DMS 273 (cell line): ENCODE measurements around the gene YAE1.

Experiments used
- DNase-seq: peaks from one replicate; lab custom pipeline; 2025; ENCODE audit not compliant: unreplicated experiment; lab: John Stamatoyannopoulos, UW

Gene YAE1

DNA sequence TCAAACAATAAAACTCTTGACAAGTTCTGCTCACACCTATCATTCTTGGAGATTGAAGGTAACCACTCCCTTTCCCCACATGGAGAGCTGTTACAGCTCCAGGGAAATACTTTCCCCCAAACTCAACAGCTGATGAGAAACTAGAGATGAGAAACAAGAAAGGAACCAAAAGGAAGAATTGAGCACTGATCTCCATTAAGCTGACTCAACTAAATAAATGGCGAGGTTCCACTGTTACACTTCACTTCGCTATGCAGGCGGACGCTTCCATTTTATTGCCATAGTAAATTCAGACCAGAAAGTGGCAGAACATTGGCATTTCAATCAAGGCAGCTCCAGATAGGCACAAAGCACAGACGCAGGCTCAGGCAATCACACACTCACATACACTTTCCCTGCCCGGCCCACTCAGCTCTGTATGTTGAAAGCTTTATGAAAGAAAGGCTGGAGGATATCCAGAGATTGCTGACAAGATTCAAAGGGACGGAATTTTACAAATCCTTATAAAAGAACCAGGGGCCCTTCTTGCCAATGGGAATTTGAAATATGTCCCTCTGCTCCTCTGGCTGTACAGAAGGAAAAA is 11.5 kb upstream of the YAE1 start:
- no peak for DNase-seq

DNA sequence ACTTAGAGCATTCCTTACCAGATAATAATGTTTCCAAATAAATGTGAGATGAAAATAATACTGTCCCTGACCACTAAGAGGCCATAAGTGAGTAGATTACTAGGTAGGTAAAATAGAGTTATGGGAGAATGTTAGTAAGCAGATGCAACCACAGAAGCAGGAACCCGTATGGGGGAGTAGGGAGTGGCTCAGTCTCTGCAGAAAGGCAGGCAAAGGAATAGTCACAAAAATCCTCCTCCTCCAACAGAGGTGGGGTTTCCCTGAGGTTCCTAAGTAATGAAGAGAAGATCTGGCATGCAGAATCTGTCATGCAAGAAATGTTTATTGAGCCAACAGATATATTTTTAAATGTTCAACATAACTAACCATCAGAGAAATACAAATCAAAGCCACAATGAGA is 9.0 kb upstream of the YAE1 start:
- DNase-seq: no peak

DNA sequence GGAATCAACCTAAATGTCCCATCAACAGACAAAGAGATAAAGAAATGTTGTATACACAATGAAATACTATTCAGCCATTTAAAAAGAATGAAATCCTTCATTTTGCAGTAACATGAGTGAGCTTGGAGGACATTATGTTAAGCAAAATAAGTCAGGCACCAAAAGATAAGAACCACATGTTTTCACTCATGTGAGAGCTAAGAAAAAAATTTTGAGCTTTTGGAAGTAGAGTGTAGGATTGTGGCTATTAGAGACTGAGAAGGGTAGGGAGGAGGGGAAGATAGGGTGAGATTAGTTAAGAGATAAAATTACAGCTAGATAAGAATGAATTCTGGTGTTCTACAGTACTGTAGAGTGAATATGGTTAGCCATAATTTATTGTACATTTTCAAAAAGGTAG is 8.3 kb upstream of the YAE1 start:
- no peak for DNase-seq

DNA sequence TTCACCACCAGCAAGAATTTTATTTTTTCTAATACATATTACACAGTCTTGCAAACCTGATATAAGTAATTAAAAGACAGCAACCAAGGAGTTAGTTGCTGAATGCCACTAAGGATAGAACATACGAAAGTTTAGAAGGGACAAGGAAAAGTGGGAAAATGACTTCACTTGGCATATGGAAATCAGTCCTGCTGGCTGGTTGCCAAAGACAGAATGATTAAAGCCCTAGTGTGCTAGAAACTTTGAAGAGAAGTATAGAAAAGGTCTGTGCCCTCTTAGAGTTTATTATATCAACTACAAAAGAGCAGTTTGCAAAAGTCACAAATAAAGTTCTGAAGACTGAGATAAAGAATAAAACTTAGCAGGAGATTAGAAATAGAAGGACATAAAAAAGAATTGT is 5.8 kb upstream of the YAE1 start:
- DNase-seq: peak; percentile 88

DNA sequence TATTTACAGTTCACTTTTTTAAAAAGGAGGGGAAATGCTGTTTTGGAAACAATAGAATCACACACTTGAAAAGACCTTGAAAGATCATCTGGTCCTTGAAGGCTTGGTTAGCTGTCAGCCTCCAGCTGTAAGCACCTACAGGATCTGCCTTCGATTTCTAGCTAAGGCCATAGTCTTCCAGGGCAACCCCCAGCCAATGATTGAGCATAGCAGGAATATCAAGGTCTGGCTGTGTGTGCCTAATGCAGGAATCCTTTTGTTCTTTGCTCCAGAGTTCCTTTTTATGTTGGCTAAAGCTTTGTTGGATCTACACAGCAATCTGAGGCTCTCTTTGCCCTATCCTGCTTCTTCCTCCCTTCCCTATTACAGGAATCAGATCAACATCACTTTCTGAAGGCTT is 5.2 kb upstream of the YAE1 start:
- no peak for DNase-seq

DNA sequence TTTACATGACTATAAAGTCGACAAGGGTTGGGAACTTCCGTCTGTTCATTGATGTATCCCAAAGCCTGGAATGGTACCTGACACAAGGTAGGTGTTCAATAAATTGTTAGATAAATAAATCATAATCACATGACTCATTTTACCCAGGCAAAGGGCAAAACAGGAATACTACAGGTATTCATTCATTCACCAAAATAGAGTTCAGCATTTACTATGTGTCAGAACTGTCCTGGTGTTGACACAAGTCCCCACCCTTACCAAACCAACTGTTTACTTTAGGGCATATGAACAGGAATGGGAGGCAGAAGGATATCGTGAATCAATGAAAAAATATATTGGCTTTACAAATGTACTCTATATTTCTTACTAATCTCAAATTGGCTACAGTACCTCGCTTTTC is 666 bp upstream of the YAE1 start:
- DNase-seq: no peak

DNA sequence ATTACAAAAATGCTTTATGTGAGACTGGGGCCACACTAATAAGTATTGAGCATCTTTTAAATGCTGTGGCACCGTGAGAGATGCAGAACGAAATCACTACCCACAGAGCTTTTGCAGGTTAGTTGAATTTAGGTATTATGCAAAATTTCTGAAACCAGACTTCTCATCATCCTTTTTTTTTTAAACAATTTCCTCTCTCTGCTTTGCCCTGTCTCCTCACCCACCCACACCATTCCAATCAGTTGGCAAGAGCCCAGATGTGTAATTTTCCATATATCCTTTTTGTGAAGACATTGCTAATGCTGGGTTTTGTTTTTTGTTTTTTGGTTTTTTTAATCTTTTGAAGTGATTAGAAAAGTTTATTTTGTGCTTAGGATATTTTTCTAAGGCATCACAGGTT is 1.1 kb downstream of the YAE1 start:
- DNase-seq: peak; percentile 27

DNA sequence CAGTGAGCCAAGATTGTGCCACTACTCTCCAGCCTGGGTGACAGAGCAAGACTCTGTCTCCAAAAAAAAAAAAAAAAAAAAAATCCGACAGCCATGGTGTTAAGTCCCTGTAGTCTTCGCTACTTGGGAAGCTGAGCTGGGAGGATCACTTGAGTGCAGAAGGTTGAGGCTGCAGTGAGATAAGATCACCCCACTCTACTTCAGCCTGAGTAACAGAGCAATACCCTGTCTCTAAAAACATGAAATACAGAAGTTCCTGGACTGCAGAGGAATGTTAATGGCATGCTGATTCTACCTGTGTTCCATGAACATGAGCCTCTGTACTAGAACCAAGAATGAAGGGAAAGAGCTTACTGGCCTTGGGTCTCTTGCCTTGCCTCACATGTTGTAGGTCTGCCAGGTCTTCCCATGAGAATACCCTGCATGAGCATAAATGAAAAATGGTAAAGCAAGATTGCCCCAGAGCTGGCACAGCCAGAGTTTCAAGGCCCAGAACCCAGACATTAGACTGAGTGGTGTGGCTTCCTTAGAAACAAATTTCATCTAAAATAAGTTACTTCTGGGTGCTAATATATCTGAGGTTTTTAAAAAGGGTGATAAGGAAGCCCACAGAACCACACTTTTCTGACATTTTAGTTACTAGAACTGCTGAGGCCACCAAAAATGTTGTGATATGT is 8.6 kb downstream of the YAE1 start:
- DNase-seq: no peak

DNA sequence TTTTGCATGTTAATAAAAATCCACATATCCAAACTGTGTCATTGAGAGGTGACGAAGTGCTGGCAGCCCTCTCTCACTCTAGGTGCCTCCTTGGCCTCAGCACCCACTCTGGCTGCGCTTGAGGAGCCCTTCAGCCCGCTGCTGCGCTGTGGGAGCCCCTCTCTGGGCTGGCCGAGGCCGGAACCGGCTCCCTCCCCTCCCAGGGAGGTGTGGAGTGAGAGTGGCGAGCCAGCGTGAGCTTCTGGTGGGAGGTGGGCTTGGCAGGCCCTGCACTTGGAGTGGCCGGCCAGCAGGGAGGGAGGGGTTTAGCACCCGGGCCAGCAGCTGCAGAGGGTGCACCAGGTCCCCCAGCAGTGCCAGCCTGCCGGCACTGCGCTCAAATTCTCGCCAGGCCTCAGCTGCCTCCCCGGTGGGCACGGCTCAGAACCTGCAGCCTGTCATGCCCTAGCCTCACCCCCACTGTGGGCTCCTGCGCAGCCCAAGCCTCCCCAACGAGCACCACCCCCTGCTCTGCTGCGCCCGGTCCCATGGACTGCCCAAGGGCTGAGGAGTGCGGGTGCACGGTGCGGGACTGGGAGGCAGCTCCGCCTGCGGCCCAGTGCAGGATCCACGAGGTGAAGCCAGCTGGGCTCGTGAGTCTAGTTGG is 11.1 kb downstream of the YAE1 start:
- no peak for DNase-seq

DNA sequence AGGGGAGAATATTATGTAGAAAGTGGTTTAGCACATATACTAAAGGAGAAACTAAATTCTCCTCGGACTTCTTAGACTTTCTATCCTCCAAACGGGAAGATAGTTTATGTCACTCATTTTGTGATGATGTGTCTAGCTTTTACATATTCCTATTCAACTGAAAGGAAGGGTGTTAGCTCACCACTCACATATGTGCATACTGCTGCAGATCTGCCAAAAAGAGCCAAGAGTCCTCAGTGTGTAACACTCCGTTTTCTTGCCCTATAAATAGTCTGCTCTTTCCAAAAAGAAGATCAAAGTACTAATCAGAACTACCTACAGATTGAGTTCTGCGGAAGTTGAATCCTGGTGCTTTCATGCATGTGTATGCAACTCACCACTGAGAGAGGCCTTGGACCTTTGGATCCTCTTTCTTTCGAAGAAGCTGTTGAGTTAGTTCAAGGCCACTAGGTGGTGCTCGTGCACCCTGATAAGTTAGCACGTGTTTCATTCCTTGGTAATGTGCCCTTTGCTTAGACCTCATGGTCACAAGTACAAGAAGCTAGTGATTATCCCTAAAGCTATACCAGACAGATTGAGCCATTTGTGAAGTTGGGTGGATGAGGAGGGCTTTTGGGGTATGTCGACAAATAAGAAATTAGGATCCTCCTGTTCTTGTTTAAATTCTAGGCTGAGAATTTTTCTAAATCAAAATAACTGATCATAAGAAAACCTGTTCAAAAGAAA is 14.1 kb downstream of the YAE1 start:
- peak; percentile 98 for DNase-seq

DNA sequence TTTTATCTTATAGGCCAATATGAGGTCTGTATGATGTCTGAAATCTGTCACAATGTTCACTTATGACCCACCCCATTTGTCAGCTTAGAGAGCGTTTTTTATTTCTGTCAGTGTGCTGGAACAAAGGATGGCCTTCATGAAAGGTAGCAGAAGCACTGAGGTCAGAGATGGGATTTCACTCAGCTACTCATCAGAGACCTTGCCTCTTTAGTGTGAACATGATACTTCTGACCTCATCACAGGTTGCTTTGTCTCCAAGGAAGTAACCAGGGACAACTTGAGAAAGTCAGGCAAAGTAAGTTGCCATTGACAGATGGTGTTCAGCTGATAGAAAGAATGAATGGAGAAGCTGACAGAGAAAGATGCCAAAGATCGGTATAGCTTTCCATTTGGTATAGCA is 16.3 kb downstream of the YAE1 start:
- DNase-seq: peak; percentile 73

DNA sequence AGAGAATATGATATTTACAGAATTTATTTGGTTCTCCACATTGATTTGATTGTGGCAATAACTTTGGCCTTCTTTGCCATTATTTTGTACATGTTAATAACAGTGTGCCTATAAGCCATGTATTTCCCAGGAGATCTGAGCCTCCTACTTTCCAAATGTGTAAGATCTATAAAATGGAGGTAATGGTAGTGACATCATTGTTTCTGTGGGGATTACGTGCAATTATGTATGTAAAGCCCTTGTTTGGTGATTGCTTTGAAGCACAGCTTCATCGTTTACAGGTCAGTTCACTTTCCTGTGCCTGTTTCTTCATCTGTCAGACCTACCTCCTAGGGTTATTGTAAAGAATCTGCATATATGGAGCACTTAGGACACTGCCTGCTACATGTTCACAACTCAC is 17.3 kb downstream of the YAE1 start:
- DNase-seq: no peak

DNA sequence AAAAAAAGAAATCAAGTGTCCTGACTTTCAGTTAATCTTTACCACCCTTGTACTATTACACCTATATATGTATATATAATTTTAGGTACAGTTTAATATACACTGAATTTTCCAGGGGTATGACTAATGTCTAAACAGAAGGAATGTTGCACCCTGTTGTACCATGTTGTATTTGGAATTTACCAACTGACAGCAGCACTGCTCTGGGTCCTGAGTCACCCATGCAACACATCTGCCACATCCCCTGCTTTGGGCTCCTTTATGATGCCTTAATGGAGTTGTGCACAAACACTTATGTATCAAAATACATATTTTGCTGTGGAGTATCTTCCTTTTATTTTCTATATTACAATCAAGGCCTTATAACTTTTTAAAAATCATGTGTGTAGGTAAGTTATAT is 21.2 kb downstream of the YAE1 start:
- DNase-seq: no peak

DNA sequence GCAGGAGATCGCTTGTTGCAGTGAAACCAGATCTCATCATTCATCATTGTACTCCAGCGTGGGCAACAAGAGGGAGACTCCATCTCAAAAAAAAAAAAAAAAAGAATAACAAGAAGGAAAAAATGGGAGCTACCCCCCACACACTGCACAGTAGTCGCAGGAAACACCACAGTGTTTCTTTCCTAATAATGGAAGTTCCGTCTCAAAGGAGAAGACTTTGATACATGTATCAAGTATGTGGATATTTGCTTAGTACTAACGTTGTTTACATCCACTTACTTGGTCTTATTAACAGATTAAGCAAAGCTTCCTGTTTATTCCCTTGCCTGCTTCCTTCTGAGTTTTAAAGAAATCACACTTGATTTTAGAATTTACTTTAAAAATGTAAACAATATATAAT is 22.2 kb downstream of the YAE1 start:
- no peak for DNase-seq

DNA sequence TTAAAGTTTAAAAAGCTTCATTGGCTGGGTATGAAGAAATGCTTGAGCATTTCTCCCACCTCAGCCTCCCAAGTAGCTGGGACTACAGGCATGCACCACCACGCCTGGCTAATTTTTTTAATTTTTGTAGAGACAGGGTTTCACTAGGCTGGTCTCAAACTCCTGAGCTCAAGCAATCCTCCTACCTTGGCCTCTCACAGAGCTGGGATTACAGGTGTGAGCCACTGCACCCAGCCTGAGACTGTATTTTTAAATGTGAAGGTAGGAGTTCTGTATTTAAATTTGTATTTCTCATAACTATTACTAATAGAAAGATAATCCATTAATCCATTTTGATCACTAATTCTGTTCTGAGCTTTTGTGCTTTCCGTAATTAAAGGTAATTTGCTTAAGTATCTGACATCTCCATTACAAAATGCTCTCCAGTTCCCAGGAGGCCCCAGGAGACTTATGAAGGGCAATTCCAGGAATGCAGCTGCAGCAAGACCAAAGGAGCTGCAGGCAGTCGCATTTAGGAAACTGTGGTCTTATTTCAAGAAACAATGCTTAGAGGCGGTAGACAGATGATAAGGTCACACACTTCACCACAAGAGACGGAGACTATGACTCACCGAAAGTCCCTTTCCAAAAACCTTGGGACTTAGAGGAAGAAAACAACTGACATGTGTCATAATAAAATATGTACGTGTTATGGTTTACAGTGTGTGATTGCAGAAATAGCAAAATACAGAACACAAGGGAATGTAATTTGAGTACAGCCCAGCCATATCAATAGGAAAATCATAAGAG is 23.3 kb downstream of the YAE1 start:
- DNase-seq: peak; percentile 42

DNA sequence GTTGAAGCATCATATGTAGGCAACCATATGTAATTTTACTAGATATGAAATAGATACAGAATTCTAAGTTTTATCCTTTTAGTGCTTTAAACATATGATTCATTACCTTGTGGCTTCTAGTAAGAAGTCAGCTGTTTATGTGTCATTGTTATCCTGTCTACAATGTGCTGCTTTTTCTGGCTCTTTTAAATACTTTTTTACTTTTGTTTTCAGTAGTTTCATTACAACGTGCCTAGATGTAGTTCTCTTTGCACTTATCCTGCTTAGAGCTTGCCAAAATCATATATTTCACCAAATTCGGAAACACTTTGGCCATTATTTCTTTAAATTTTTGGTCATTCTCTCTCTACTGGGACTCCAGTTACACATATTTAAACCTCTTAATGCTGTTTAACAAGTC is 26.4 kb downstream of the YAE1 start:
- no peak for DNase-seq

DNA sequence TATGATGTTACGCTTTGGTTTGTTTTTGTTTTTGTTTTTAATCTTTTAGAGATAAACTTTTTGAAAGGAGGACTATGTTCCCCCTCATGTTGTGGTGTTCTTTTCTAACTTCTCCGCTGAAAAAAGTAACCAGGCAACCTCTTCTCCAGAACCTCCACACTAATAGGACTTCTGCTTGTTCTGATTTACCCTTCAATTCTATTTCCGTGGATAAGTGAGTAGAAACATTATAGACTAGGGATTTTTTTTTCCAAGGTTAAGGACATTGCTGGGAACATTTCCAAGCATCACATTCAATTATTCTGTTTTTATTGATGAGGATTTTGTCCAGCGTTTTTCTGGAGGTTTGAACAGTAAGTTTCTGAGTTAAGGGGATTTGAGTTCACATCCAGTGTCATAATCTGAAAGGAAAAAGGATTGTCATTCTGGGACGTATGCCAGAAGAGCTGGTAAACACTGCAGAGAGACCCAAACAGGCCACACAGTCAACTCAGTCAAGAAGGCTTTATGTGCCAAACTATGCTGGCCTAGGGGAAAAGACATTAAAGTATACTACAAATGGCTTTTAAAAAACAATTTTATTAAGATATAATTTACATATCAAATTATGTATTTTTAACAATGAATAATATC is 28.9 kb downstream of the YAE1 start:
- DNase-seq: peak; percentile 35

DNA sequence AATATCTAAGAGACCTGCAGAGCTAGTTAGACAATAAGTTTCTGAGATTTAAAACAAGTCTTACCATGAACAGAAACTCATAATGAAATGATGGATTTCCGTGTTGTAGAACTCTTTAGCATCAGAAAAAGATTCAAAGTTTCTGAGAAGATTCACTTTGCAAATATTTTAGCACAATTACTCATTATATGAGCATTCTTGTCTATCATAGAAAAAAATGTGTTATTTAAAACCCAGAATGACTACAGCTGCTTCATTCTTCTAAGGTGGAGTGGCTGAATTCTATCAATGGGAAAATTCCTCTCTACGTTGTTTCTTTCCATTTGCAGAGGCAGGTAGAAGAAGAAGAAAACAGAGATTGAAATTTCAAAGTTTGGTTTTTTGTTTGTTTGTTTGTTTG is 36.1 kb downstream of the YAE1 start:
- DNase-seq: no peak

DNA sequence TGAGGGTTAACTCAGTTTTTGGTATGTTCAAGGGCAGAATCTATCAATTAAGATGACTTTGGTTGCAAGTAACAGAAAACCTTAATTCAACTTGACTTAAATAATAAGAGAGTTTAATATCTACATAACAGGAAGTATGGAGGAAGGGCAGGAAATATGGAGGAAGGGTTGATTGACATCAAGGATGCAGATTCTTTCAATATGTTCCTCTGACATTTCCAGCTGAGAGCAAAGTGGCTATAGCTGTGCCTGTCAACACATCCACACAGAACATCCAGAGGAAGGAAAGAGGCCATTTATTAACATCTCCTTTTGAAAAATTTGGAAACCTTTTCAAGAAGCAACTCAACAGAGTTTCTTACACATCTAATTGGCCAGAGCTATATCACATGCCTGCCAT is 37.7 kb downstream of the YAE1 start:
- DNase-seq: no peak

DNA sequence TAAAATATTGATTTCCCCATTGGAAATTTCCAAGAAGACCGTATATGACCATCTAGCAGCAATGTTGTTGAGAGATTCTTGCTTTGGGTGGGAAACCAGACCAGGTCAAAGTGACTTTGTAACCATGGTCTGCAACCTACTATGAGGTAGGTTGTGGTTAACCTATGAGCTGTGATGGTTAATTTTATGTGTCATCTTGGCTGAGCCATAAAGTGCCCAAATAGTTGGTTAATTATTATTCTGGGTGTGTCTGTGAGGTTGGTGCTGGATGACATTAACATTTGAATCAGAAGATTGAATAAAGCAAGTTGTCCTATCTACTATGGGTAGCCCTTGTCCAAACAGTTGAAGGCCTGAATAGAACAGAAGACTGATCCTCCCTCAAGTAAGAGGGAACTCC is 38.9 kb downstream of the YAE1 start:
- DNase-seq: no peak

DNA sequence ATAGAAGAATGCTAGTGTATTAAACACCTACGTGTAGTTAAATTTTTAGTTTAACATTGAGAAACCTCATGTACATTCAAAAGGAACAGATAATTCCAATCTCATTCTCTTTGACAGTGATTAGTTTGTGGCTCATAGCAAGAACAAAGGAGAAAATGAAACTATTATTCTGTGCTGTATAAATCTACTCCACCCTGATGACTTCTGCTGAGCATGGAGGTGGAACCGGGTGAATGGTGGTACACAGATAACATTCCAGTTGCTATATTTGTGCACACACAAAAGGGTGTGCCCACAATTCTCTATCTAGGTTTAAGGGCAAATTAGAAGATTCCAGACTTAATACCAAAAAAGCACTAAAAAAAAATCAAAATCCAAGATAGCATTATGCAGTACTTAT is 40.1 kb downstream of the YAE1 start:
- no peak for DNase-seq
